Effector CD8-positive, alpha-beta T cell (primary cell): ENCODE measurements around the gene DNPEP.
"Not testable (repeated sequence)": the region's sequence is repeated elsewhere in the genome, so short reads cannot be mapped to it uniquely, and the experiment has no call there.

Source experiments
- DNase-seq: peaks from one replicate; lab custom pipeline; 2025; lab: John Stamatoyannopoulos, UW

Gene DNPEP

DNA sequence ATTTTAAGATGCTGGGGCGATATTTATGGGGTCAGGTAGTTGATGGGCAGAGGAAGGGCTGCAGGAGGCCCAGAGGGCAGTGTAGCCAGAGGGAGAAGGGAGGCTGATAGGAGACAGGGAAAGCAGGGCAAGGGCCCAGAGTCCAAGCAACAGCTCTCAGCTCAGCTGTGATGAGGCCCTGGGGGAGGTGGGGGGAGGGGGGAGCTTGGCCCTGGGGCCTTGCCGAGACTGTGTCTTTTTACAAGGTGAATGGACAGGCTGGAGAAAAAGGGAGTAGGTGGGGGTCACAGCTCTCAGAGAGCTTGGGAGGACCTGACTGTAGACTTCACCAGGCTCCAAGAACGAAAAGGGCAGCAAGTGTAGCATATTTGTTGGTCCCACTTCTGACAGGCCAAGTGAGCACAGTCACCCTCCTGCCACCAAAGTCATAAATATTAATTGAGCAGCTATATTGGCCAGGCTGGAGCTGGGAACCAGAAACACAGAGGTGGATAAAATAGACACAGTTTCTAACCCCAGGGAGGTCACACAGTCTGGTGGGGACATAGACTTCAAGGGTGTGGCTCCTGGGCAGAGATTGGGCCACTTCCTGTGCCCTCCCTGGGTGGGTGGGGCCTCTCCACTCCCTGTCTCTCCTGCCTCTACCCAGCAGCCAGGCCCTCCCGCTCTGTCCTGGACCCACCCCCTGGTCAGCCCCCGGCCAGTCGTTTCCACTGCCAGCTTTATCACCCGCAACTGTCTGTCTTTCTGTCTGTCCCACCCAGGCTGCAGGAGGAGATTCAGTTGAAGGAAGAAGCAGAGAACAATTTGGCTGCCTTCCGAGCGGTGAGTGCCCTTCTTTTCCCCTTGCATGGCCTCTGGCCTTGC, 31.9 kb upstream of the DNPEP start:
- no peak for DNase-seq

DNA sequence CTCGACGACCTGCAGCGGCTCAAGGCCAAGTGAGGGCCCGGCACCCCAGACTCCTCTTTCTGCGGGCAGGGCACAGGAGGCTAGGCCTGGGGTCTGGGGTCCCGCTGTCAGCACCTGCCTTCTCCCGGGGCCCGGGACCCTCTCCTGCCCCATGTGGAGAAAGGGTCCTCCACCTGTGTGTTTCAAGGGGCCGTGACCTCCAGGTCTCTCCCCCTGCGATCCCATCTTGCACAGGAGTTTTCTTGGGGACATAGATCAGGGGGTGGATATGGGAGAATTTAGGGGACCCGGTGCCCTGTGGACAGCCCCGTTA, 31.3 kb upstream of the DNPEP start:
- no peak for DNase-seq

DNA sequence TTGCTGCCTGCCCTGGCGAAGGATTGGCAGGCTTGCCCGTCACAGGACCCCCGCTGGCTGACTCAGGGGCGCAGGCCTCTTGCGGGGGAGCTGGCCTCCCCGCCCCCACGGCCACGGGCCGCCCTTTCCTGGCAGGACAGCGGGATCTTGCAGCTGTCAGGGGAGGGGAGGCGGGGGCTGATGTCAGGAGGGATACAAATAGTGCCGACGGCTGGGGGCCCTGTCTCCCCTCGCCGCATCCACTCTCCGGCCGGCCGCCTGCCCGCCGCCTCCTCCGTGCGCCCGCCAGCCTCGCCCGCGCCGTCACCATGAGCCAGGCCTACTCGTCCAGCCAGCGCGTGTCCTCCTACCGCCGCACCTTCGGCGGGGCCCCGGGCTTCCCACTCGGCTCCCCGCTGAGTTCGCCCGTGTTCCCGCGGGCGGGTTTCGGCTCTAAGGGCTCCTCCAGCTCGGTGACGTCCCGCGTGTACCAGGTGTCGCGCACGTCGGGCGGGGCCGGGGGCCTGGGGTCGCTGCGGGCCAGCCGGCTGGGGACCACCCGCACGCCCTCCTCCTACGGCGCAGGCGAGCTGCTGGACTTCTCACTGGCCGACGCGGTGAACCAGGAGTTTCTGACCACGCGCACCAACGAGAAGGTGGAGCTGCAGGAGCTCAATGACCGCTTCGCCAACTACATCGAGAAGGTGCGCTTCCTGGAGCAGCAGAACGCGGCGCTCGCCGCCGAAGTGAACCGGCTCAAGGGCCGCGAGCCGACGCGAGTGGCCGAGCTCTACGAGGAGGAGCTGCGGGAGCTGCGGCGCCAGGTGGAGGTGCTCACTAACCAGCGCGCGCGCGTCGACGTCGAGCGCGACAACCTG, 30.7 kb upstream of the DNPEP start, which contains the start of gene DES:
TSS of gene DES (plus strand) at position 223 of the 857 bp plus-strand sequence. CDS start at position 309, 86 bp downstream.
- no peak for DNase-seq

DNA sequence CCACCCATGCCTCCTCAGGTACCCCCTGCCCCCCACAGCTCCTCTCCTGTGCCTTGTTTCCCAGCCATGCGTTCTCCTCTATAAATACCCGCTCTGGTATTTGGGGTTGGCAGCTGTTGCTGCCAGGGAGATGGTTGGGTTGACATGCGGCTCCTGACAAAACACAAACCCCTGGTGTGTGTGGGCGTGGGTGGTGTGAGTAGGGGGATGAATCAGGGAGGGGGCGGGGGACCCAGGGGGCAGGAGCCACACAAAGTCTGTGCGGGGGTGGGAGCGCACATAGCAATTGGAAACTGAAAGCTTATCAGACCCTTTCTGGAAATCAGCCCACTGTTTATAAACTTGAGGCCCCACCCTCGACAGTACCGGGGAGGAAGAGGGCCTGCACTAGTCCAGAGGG, 29.7 kb upstream of the DNPEP start:
- no peak for DNase-seq

DNA sequence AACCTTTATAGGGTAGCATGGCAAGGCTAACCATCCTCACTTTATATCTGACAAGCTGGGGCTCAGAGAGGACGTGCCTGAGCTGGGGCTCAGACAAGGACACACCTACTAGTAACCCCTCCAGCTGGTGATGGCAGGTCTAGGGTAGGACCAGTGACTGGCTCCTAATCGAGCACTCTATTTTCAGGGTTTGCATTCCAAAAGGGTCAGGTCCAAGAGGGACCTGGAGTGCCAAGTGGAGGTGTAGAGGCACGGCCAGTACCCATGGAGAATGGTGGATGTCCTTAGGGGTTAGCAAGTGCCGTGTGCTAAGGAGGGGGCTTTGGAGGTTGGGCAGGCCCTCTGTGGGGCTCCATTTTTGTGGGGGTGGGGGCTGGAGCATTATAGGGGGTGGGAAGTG, 29.2 kb upstream of the DNPEP start:
- no peak for DNase-seq

DNA sequence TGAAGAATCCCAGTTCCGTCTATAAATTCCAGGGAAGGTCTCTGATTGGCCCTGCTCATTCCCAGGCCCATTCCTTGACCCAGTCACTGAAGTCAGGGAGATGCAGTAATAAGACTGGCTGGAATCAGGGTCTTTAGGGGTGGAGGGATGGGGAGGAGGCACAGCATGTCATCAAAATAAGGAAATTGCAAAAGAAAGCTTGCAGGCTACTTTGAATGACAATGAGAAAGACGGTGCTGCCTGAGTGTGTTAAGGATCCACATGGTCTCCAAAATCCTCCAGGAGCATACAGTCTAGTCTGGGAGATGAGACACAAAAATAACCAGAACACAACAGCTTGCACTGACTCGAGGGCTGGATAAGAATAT, 28.5 kb upstream of the DNPEP start:
- no peak for DNase-seq

DNA sequence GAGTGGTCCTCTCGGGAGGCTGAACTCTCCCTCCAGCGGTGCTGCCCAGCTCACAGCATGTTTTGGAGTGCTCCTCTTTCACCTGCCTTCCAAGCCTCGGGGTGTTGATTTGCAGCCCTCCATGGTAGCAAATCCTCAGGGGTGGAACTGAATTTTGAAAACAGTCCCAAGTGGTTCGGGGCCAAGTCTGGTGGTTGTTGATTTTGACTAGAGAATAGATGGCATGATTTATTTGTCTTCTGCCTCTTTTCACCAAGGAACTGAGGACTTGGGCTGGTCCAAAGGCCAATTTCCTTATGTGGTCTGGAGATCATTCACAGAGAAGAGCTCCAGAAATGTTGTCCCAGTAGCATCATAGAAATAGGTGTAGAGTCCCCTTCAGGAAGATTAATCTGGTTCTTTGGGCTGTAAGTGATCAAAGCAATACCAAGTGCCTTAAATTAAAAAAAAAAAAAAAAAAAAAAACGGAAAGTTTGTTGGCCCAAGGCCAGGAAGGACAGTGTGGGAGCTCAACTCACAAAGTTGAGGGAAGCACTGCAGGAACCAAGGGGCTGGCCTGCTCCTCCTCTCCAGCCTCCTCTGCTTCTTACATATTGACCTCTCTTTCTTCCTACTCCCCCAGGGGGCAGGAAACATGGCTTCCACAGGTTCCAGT, 28.0 kb upstream of the DNPEP start:
- no peak for DNase-seq

DNA sequence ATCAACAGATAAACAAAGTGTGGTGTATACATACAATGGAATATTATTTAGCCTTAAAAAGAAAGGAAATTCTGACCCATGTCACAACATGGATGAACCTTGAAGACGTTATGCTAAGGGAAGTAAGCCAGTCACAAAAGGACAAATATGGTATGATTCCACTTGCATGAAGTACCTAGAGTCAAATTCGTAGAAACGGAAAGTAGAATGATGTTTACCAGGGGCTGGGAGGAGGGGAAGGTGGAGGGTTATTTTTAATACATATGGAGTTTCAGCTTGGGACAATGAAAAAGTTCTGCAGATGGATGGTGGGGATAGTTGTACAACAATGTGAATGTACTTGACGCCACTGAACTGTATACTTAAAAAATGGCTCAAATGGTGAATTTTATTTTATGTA, 27.1 kb upstream of the DNPEP start:
- no peak for DNase-seq

DNA sequence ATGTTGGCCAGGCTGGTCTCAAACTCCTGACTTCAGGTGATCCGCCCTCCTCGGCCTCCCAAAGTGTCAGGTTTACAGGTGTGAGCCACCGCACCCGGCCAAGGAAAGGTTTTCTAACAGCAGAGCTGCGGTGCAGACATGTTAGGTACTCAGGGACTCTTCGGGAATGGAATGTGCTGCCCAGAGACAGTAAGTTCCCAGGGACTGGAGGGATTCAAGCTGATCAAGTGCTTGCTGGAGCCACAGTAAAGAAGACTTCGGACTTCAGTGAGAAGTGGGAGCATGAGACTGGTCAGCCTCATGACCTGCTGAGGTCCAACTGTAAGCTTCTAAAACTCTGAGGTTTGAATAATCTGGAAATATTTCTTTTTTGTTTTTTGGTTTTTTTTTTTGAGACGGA, 22.7 kb upstream of the DNPEP start:
- DNase-seq, result no peak

DNA sequence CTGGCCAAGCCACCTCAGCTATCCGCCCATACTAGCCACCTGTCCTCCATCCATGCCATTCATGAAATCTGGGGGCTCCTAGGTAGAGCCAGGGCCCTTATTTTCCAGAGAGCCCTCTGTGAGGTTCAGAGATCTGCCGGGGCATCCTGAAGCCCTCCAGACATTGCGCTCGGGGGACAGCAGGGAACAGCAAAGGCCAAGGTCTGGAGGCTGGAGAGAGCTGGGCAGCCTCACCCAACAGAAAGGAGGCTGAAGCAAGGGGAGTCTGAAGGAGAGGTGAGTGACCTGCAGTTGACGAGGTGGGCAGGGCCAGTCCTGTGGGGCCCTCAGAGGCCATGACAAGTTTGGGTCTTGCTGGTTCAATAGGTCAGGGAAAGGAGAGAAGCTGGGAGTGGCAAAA, 21.9 kb upstream of the DNPEP start:
- DNase-seq, result no peak

DNA sequence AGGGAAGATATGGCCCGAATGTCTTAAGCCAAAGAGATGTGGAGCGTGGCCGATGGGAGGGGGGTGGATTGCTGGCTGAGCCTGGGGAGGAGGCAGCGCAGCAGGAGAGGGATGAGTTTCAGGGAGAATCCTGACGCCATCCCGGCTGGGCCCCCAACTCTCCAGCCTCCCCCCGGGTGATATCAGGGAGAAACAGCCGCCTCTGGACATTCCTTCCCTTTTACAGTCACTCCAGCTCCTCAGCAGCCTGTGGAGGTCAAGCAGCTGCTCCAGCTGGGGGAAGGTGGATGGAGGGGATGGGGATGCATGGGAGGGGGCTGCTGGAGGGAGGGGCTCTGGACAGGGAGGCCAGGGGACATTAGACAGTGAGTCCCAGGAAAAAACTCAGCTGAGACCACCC, 20.9 kb upstream of the DNPEP start:
- no peak for DNase-seq

DNA sequence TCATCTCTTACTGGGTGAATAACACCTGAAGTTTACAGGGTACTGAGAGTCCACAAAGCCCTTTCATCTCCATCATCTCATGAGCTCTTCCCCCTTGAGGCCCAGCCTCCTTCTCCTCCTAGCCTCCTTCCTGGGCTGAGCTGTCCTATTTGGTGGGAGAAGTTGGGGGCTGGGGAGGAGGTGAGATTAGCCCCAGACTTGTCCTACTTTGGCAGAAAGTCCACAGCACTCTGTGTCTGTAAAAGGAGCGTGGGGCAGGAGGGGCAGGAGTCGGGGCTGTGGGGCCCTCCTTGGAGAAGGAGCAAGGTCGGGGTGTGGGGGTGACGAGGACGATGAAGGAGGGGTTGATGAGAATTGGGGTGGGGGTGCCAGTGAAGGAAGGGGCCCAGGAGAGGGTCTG, 20.5 kb upstream of the DNPEP start:
- no peak for DNase-seq

DNA sequence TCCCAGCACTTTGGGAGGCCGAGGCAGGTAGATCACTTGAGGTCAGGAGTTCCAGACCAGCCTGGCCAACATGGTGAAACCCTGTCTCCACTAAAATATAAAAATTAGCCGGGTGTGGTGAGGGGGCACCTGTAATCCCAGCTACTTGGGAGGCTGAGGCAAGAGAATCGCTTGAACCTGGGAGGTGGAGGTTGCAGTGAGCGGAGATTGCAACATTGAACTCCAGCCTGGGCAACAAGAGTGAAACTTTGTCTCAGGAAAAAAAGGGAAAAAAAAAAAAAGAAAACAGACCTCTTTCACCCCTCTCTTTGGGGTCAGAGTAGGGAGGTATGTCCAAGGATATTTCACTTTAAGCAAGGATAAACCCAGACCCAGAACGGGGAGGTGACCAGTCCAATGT, 19.6 kb upstream of the DNPEP start:
- not testable (repeated sequence) for DNase-seq

DNA sequence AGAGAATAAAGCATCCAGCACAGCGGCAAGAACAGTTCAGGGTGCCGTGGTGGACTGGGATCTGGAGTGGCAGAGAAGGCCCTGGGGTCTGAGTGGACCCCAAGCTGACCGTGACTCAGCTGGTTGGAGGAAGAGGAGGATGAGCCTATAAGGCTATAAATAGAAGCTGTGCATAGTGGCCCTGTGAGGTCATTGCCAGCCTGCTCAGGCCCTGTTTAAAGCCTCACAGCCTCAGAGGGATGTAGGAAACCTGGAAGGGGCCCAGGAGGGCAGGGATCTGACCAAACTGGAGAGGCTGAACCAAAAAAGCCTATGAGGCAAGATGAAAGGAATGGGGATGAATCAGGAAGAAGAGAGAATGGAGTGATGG, 19.1 kb upstream of the DNPEP start:
- DNase-seq, result no peak

DNA sequence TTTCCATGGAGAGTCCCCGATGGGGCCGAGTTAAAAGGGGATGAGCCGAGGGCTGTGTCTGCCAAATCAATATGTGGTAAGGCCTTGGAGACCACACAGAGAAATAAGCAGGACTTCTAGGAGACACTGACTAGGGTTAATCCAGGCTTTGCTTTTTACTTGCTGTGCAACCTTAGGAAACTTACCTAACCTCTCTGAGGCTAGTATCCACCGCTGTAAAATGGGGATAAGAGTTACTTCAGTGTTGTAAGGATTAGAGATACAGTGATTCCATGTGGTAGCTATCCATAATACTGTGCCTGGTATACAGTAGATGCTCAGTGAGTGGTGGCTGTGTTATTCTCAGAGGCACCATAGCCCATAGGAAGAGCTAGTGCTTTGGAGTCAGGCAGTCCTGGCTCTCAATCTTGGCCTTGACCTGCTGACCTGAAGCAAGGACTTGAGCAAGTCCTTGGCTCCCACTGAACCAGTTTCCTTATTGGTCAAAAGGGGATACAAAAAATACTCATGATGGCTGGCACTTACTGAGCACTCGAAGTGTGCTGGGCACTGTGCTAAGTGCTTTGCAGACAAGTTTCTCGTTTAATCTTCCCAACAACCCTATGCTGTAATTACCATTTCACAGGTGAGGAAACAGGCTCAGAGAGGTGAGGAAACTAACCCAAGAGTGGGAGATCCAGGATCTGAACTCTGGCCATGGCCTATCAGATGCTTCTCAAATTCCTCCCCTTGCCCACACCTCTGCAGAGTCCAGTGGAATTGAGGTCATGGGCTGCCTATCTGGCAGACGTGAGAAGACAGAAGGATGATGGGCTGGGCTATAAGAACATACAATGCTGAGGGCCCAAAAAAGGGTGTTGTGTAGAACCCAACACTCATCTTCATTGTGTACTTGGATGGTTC, 18.5 kb upstream of the DNPEP start:
- DNase-seq, result no peak

DNA sequence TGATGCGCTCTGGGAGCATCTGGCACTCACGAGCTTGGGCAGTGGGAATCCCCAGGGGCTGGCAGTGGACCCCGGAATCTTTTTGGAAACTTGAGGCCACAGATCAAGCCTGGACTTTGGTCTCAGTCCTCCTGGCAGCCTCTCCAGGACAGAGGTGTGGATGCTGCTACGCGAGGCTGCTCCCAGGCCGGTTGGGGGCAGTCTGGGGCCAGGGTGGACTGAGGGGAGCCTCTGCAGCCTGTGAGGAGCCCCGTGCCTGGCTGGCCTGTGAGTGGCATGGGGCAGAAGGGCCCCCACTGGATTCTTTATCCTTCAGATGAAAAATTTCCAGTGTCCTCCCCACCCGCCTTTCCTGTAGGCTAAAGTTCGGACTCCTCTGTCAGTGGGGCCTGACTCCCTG, 17.7 kb upstream of the DNPEP start:
- no peak for DNase-seq

DNA sequence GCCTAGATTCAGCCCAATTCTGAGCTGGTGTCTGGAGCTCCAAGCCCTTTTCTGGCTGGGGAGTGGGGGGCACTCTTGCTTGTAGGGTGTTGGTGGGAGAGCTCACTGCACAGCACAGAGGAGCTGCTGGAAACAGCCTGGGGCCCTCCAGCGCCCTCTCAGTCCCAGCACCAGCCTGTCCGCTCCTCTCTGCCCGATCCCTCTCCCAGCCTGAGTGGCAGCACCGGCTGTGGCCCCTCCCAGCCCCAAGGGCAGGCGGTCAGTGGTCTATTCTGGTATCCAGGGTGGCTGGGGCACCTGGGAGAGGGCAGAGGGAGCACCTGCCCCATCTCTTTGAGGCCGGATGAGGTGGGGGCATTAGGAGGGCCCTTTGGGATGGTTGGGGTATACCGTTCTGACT, 17.2 kb upstream of the DNPEP start:
- DNase-seq, result no peak

DNA sequence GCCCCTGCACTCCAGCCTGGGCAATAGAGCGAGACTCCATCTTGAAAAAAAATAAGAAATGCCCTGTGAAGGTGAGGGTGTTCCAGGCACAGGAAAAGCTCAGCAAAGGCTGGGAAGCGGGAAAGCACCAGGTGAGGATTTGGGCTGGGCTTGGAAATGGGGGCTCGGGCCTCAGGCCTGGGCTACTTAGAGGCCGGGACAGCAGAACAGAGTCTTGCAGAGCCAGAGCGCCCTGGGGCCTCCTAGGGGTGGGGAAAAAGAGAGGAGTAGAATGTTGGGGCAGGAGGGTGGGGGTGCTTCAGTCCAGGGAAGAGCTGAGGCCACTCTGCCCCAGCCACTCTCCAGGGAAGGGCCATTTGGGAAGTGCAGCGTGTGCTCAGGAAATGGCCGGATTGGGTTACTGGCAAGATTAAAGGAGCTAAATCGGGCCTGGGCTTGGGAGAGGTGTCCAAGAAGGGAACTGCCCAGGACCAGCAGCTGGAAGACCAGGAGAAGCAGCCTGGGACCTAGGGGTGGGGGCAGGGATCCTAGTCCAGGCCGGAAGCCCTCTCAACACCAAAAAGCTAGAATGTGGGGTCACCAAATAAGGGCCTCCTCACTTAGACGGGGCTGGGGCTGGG, 16.7 kb upstream of the DNPEP start:
- no peak for DNase-seq

DNA sequence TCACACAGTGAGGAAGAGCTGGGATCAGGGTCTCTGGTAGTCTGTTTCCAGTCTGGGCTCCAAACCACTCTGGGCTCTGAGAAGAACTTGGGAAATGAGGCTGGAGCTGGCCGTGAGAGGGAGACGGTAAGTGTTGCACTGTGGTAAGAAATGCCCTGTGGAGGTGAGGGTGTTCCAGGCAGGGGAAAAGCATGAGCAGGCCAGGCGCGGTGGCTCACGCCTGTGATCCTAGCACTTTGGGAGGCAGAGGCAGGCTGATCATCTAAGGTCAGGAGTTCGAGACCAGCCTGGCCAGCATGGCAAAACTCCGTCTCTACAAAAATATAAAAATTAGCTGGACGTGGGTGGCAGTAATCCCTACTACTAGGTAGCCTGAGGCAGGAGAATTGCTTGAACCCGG, 16.1 kb upstream of the DNPEP start:
- DNase-seq, result no peak

DNA sequence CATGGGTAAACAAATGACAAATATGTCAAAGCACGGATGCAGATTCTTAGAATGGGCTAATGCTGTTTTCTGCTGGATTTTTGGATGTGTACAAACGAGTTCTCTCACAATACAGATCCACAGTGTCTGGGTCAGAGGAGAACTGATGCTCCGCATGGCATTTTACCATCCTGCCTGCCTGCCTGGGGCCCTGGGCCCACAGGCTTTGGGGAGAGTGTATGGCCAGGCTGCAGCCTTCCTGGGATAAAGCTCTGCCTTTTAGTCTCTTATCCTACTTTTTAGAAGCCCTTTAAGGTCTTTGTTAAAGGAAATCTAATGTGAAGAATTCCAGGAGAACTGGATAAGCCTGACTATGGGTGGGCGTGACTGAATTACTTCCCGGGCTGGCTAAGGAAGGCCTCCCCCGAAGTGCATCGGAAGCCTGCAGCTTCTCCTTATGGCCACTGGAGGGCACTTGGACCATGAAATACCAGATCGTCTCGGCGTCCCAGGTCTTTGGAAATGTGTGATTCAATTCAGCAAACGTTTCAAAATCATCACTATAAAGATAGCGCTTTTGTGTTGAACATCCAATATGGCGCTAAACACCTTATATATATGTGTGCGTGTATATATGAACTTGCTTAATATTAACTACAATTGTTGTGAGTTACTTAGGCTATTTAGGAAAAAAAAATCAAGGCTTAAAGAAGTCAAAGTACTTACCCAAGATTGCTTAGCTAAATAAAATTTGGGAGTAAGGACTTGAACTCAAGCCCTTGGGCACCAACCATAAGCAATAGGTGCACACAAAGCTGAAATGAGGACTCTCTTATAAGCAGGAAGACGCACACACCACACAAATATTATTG, 15.2 kb upstream of the DNPEP start:
- DNase-seq, result peak; percentile 47
